Measurements from ENCODE around the gene ABCA4.
A peak's percentile ranks its signal among the peaks of the same experiment; 100 is the strongest.

Gene ABCA4

GRCh38 chr1:94009304-94009703 is 111.6 kb downstream of the ABCA4 start:
- Histone ChIP-seq H3K9ac (no peak overlapping the region), H3K27me3 (ENCODE audit: control insufficient read depth, insufficient read depth, low read length) (no peaks in the 10 kb centered on the region), H3K4me2 (ENCODE audit: low read length) (no peak overlapping the region), H3K9me3 (ENCODE audit: control insufficient read depth, low read length) (no peaks in the 10 kb centered on the region), H3K27ac (no peak overlapping the region), H3K36me3 (ENCODE audit: control insufficient read depth, insufficient read depth, low read length) (no peaks in the 10 kb centered on the region), H3K4me1 (no peaks in the 10 kb centered on the region), H3K4me3 (ENCODE audit: low read depth, low read length) (no peak overlapping the region), H3K79me2 (no peaks in the 10 kb centered on the region), H2AFZ (no peak overlapping the region)
- TF ChIP-seq CTCF (IDR thresholded peaks at IDR 0.05) = no peak

GRCh38 chr1:94006604-94007003 is 114.3 kb downstream of the ABCA4 start:
- Histone ChIP-seq H3K27ac (no peak overlapping the region), H3K4me2 (ENCODE audit: low read length) (no peak overlapping the region), H3K27me3 (ENCODE audit: control insufficient read depth, insufficient read depth, low read length) (no peaks in the 10 kb centered on the region), H3K36me3 (ENCODE audit: control insufficient read depth, insufficient read depth, low read length) (no peaks in the 10 kb centered on the region), H3K9ac (no peak overlapping the region), H3K4me1 (no peaks in the 10 kb centered on the region), H3K9me3 (ENCODE audit: control insufficient read depth, low read length) (no peaks in the 10 kb centered on the region), H3K4me3 (ENCODE audit: low read depth, low read length) (no peak overlapping the region), H3K79me2 (no peaks in the 10 kb centered on the region), H2AFZ (peak overlapping the region; percentile 33)
- TF ChIP-seq CTCF (IDR thresholded peaks at IDR 0.05) = no peak

- no peak overlapping the region for H3K4me3 ChIP-seq (ENCODE audit: low read depth, low read length)
- no peaks in the 10 kb centered on the region for H3K9me3 ChIP-seq (ENCODE audit: control insufficient read depth, low read length)
- H3K27ac ChIP-seq = no peak overlapping the region
- TF ChIP-seq CTCF (IDR thresholded peaks at IDR 0.05) = no peak
- H3K4me2 ChIP-seq (ENCODE audit: low read length) = no peak overlapping the region
- no peaks in the 10 kb centered on the region for H3K4me1 ChIP-seq
- no peaks in the 10 kb centered on the region for H3K36me3 ChIP-seq (ENCODE audit: control insufficient read depth, insufficient read depth, low read length)
- no peaks in the 10 kb centered on the region for H3K79me2 ChIP-seq
- no peak overlapping the region for H2AFZ ChIP-seq
- no peaks in the 10 kb centered on the region for H3K27me3 ChIP-seq (ENCODE audit: control insufficient read depth, insufficient read depth, low read length)
- H3K9ac ChIP-seq = no peak overlapping the region
These were observed 116.0 kb downstream of the ABCA4 start for GRCh38 chr1:94004924-94005323.

- Histone ChIP-seq H3K4me2 (ENCODE audit: low read length) (no peak overlapping the region), H2AFZ (no peak overlapping the region), H3K4me3 (ENCODE audit: low read depth, low read length) (no peak overlapping the region), H3K9ac (no peak overlapping the region), H3K9me3 (ENCODE audit: control insufficient read depth, low read length) (no peaks in the 10 kb centered on the region), H3K79me2 (no peaks in the 10 kb centered on the region), H3K36me3 (ENCODE audit: control insufficient read depth, insufficient read depth, low read length) (no peaks in the 10 kb centered on the region), H3K4me1 (no peaks in the 10 kb centered on the region), H3K27me3 (ENCODE audit: control insufficient read depth, insufficient read depth, low read length) (no peaks in the 10 kb centered on the region), H3K27ac (no peak overlapping the region)
- no peak for TF ChIP-seq CTCF (IDR thresholded peaks at IDR 0.05)
These were observed 118.7 kb downstream of the ABCA4 start for GRCh38 chr1:94002046-94002787.
